HCT116 (cell line): ENCODE data around the gene TOX3. TPM values are rescaled to one million over a fixed set of nuclear protein-coding genes. Genes with fewer than 3 reads are reported as not detected.

Source experiments
- ATAC-seq: fragments of 200-7000 bp; cut with Tn5 transposase; 2 replicates; pipeline ENCODE4 v1.9.1; 2020; ENCODE audit warnings: mild to moderate bottlenecking, moderate library complexity
- BruUV-seq: library from RNA; stranded (reverse); fragments of 400-500 nt; replicated peaks from 2 replicates; lab custom pipeline; 2021; lab: Mats Ljungman, UMichigan
- CTCF ChIA-PET: fragments of 300-600 bp; sonication (Branson Sonifier 250); formaldehyde crosslinking; loops from one replicate; lab custom pipeline; 2021; ENCODE audit warnings: antibody characterized with exemption; lab: Charles Lee
- POLR2A ChIA-PET: fragments of 300-600, 350-600 bp; sonication (Branson Sonifier 250); formaldehyde crosslinking; loops from one replicate; lab custom pipeline; 2021; ENCODE audit warnings: antibody characterized with exemption; lab: Charles Lee
- RAD21 ChIA-PET, 2 experiments: fragments of 300-600 bp; sonication (Branson Sonifier 250); formaldehyde crosslinking; loops; one replicate each; lab custom pipeline; 2023; ENCODE audit warnings: low total read pairs in 2 of 2; ENCODE audit not compliant: uncharacterized antibody in 2 of 2, unreplicated experiment in 2 of 2, low non-redundant PET in 1 of 2; lab: Charles Lee
- DNase-seq: peaks from one replicate; pipeline ENCODE4 v3.0.0-alpha.2; 2010; ENCODE audit warnings: low read depth, low spot score
- H2AFZ ChIP-seq: fragments of 200-600 bp; shearing (Covaris generic), sonication (generic); 2 replicates; pipeline ENCODE4 v1.6.1; 2017; ENCODE audit warnings: low read depth, mixed run types, mixed read lengths, antibody characterized with exemption, low read length; ENCODE audit not compliant: poor library complexity, severe bottlenecking
- H3K27ac ChIP-seq: 2 replicates; pipeline ENCODE4 v1.5.1; 2012; ENCODE audit warnings: low read depth, low read length
- H3K27me3 ChIP-seq: fragments of 200-600 bp; sonication (generic); 2 replicates; pipeline ENCODE4 v1.6.1; 2016; ENCODE audit warnings: mixed run types, low read length, mixed read lengths; ENCODE audit not compliant: insufficient read depth
- H3K36me3 ChIP-seq, 2 experiments: fragments of 200-500 bp in 1 of 2; fragments of 200-600 bp in 1 of 2; sonication (Bioruptor generic) in 1 of 2; sonication (generic) in 1 of 2; 2 replicates each; pipeline versions ENCODE4 v1.5.1 to v1.6.1; 2014 to 2016; ENCODE audit warnings: low read length in 2 of 2, inconsistent platforms in 1 of 2, mixed read lengths in 1 of 2, mixed run types in 1 of 2; ENCODE audit not compliant: insufficient read depth in 2 of 2, control insufficient read depth in 1 of 2
- H3K4me1 ChIP-seq, 2 experiments: fragments of 200-600 bp in 1 of 2; sonication (generic) in 1 of 2; 2 replicates each; pipeline versions ENCODE4 v1.5.1 to v1.6.1; 2012 to 2017; ENCODE audit warnings: low read length in 2 of 2, inconsistent platforms in 1 of 2, mild to moderate bottlenecking in 1 of 2, mixed read lengths in 1 of 2, mixed run types in 1 of 2, moderate library complexity in 1 of 2; ENCODE audit not compliant: insufficient read depth in 2 of 2, control insufficient read depth in 1 of 2
- H3K4me2 ChIP-seq: fragments of 200-600 bp; sonication (generic); 2 replicates; pipeline ENCODE4 v1.6.1; 2017; ENCODE audit warnings: mixed run types, low read length, mixed read lengths
- H3K4me3 ChIP-seq, 2 experiments: fragments of 200-600 bp in 1 of 2; sonication (generic) in 1 of 2; replicated peaks in 1 of 2; 2 replicates each; pipeline ENCODE4 v1.5.1; 2011 to 2016; ENCODE audit warnings: low read length in 2 of 2, control low read depth in 1 of 2, low read depth in 1 of 2, mild to moderate bottlenecking in 1 of 2, mixed read lengths in 1 of 2, mixed run types in 1 of 2
- H3K79me2 ChIP-seq: fragments of 200-600 bp; sonication (generic); 2 replicates; pipeline ENCODE4 v1.6.1; 2017; ENCODE audit warnings: mild to moderate bottlenecking, mixed run types, low read length, moderate library complexity, mixed read lengths; ENCODE audit not compliant: insufficient read depth
- H3K9ac ChIP-seq: fragments of 200-600 bp; sonication (generic); 2 replicates; pipeline ENCODE4 v1.6.1; 2016; ENCODE audit warnings: low read length, mixed read lengths
- H3K9me2 ChIP-seq: fragments of 200-600 bp; sonication (generic), shearing (Covaris generic); 2 replicates; pipeline ENCODE4 v1.6.1; 2017; ENCODE audit warnings: mixed run types, mild to moderate bottlenecking, moderate library complexity; ENCODE audit not compliant: insufficient read depth
- H3K9me3 ChIP-seq, 2 experiments: fragments of 200-500 bp in 1 of 2; fragments of 200-600 bp in 1 of 2; sonication (Bioruptor generic) in 1 of 2; sonication (generic) in 1 of 2; 2 replicates each; pipeline ENCODE4 v1.6.1; 2014 to 2017; ENCODE audit warnings: low read length in 2 of 2, mixed read lengths in 2 of 2, inconsistent platforms in 1 of 2, low read depth in 1 of 2, mild to moderate bottlenecking in 1 of 2, mixed run types in 1 of 2, moderate library complexity in 1 of 2; ENCODE audit not compliant: control insufficient read depth in 1 of 2, insufficient read depth in 1 of 2
- H4K20me1 ChIP-seq: fragments of 200-600 bp; sonication (generic), shearing (Covaris generic); 2 replicates; pipeline ENCODE4 v1.6.1; 2017; ENCODE audit warnings: mixed run types, mild to moderate bottlenecking, moderate library complexity; ENCODE audit not compliant: insufficient read depth
- ATF3 ChIP-seq: IDR thresholded peaks from 2 replicates; pipeline ENCODE4 v1.6.1; 2012
- CBX3 ChIP-seq: IDR thresholded peaks from 2 replicates; pipeline ENCODE4 v1.6.1; 2012; ENCODE audit warnings: low read depth
- CEBPB ChIP-seq: IDR thresholded peaks from 2 replicates; pipeline ENCODE4 v1.6.1; 2012; ENCODE audit warnings: low read depth
- CTCF ChIP-seq, 3 experiments: fragments of 200-600 bp in 1 of 3; sonication (generic) in 1 of 3; IDR thresholded peaks in 2 of 3; conservative IDR thresholded peaks in 1 of 3; 2 replicates each; pipeline ENCODE4 v1.5.1; 2012 to 2017; ENCODE audit warnings: low read depth in 2 of 3, low read length in 2 of 3, antibody characterized with exemption in 1 of 3, borderline replicate concordance in 1 of 3, control low read depth in 1 of 3, mild to moderate bottlenecking in 1 of 3, mixed read lengths in 1 of 3, mixed run types in 1 of 3, moderate library complexity in 1 of 3; ENCODE audit not compliant: insufficient read depth in 1 of 3
- ELF1 ChIP-seq: IDR thresholded peaks from 2 replicates; pipeline ENCODE4 v1.6.1; 2012; ENCODE audit warnings: low read depth, borderline replicate concordance
- EZH2 ChIP-seq: fragments of 200-600 bp; sonication (generic); IDR thresholded peaks from 2 replicates; pipeline ENCODE4 v1.6.1; 2017; ENCODE audit warnings: antibody characterized with exemption, mixed run types
- EZH2phosphoT487 ChIP-seq: fragments of 200-600 bp; IDR thresholded peaks from 2 replicates; pipeline ENCODE4 v1.6.1; 2018; ENCODE audit warnings: antibody characterized with exemption, borderline replicate concordance
- MAX ChIP-seq: IDR thresholded peaks from 2 replicates; pipeline ENCODE4 v1.6.1; 2012
- POLR2A ChIP-seq: IDR thresholded peaks from 2 replicates; pipeline ENCODE4 v1.7.0; 2011; ENCODE audit warnings: borderline replicate concordance; ENCODE audit not compliant: insufficient read depth, insufficient read length; ENCODE audit errors: extremely low read depth
- POLR2AphosphoS5 ChIP-seq: IDR thresholded peaks from 2 replicates; pipeline ENCODE4 v1.6.1; 2011; ENCODE audit warnings: mild to moderate bottlenecking, low read depth, low read length, moderate library complexity
- RAD21 ChIP-seq: IDR thresholded peaks from 2 replicates; pipeline ENCODE4 v1.6.1; 2012; ENCODE audit warnings: low read depth, mild to moderate bottlenecking
- REST ChIP-seq: IDR thresholded peaks from 2 replicates; pipeline ENCODE4 v1.6.1; 2012; ENCODE audit warnings: low read depth
- SIN3A ChIP-seq: IDR thresholded peaks from 2 replicates; pipeline ENCODE4 v1.6.1; 2012; ENCODE audit warnings: low read depth
- SP1 ChIP-seq: IDR thresholded peaks from 2 replicates; pipeline ENCODE4 v1.6.1; 2012; ENCODE audit warnings: low read depth
- YY1 ChIP-seq: IDR thresholded peaks from 2 replicates; pipeline ENCODE4 v1.6.1; 2011; ENCODE audit warnings: low read length, low read depth, moderate library complexity, mild to moderate bottlenecking; ENCODE audit not compliant: insufficient replicate concordance; ENCODE audit errors: extremely low read depth
- ZFX ChIP-seq: fragments of 450-650 bp; IDR thresholded peaks from 2 replicates; pipeline ENCODE4 v1.6.1; 2017
- ZNF274 ChIP-seq: fragments of 200-500 bp; sonication (Bioruptor generic); IDR thresholded peaks from 2 replicates; pipeline ENCODE4 v1.6.1; 2014; ENCODE audit warnings: mild to moderate bottlenecking, low read depth, low read length, inconsistent platforms
- intact Hi-C: fragments of 100-400 bp; cut with micrococcal nuclease; formaldehyde crosslinking; loops from 2 replicates; pipeline ENCODE4 v1.10.0; 2022
- total RNA-seq: library from RNA; stranded (reverse); gene quantifications from one replicate; pipeline ENCODE4 v1.2.1, GENCODE V29; 2021; ENCODE audit not compliant: unreplicated experiment

The TOX3 gene
- total RNA-seq, 1 experiment from 2014 or later = not detected

- H3K9me3 ChIP-seq = peaks cover 0 to 20% of the 10 kb centered on the region in 2 experiments; a peak in 2 of 4 replicates
- TF ChIP-seq POLR2A (no peak), MAX (no peak), EZH2 (no peak), ELF1 (no peak), CEBPB (no peak), POLR2AphosphoS5 (no peak), RAD21 (no peak), CBX3 (no peak), ZFX (no peak), EZH2phosphoT487 (no peak), SP1 (no peak), ZNF274 (no peak), YY1 (no peak), REST (no peak), SIN3A (no peak), CTCF (IDR thresholded peaks at IDR 0.05 in 2 of 3, conservative IDR thresholded peaks at IDR 0.05 in 1 of 3; ENCODE audit: borderline replicate concordance in 1 of 3, insufficient read depth in 1 of 3, low read depth in 2 of 3, low read length in 2 of 3) (no peak), ATF3 (no peak)
- TF ChIP-seq, all 23 proteins: peak for 0
- Histone ChIP-seq H3K9me2 (no peaks in the 10 kb centered on the region), H3K27ac (no peak overlapping the region), H4K20me1 (no peaks in the 10 kb centered on the region), H3K27me3 (no peaks in the 10 kb centered on the region), H3K4me1 (no peaks in the 10 kb centered on the region), H3K36me3 (no peaks in the 10 kb centered on the region), H2AFZ (no peak overlapping the region), H3K4me2 (no peak overlapping the region), H3K9ac (no peak overlapping the region), H3K79me2 (no peaks in the 10 kb centered on the region), H3K4me3 (no peak overlapping the region)
- DNase-seq = no peak
- ChIA-PET CTCF (no interaction called here), RAD21 (no interaction called here), POLR2A (no interaction called here)
- intact Hi-C loops = no loop called here
- ATAC-seq = no peak
- BruUV-seq = no TSS peak
Observed at GRCh38 chr16:52424591-52424990, 122.4 kb downstream of the TOX3 start.
